CD4-positive, alpha-beta T cell treated with Interleukin-17A for 4 hours (primary cell): ENCODE data around the gene TYK2.
"Not testable (repeated sequence)": the region's sequence is repeated elsewhere in the genome, so short reads cannot be mapped to it uniquely, and the experiment has no call there.

ENCODE experiments used
- DNase-seq: peaks from one replicate; pipeline ENCODE4 v3.0.0-alpha.2; 2020; ENCODE audit warnings: mixed read lengths

The TYK2 gene

GRCh38 chr19:10368101-10368803, 12.1 kb downstream of the TYK2 start:
- no peak for DNase-seq

DNA sequence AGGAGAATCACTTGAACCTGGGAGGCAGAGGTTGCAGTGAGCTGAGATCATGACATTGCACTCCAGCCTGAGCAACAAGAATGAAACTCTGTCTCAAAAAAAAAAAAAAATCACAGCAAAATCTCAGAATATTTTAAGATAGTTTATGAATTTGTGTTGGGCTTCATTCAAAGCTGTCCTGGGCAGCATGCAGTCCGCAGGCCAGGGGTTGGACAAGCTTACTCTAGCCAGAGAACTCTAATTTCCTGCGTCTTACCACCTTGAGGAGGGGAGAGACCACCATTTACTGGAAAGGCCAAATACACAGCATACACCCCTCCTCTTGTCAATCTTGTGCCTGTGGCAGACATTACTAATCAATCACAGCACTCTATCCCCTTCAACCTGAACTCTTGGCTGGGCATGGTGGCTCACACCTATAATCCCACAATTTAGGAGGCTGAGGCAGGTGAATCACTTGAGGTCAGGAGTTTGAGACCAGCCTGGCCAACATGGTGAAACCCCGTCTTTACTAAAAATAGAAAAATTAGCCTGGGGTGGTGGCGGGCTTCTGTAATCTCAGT, 13.3 kb downstream of the TYK2 start:
- not testable (repeated sequence) for DNase-seq

GRCh38 chr19:10365518-10365917, 14.9 kb downstream of the TYK2 start:
- DNase-seq = no peak

GRCh38 chr19:10364644-10365043, 15.7 kb downstream of the TYK2 start:
- no peak for DNase-seq

- no peak for DNase-seq
Observed at GRCh38 chr19:10363789-10364281, 16.5 kb downstream of the TYK2 start.

GRCh38 chr19:10362259-10362658, 18.1 kb downstream of the TYK2 start:
- no peak for DNase-seq

DNA sequence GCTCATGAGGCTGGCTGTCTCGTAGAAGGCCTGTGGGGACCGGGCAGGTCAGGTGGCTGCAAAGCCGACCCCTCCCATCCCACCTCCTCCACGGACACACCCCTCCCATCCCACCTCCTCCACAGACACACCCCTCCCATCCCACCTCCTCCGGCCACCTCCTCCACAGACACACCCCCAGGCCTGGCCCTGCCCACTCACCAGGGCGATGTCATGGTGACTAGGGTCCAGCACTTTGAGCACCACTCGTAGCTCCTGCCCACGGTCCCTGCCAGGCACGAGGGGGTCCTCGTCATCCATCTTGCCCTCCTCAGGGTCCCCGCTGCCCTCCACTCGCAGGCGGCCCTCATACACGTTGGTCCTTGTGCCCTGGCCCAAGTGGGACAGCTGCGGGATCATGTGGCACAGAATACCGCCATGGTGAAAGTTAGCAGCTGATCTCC, 18.8 kb downstream of the TYK2 start:
- no peak for DNase-seq

DNA sequence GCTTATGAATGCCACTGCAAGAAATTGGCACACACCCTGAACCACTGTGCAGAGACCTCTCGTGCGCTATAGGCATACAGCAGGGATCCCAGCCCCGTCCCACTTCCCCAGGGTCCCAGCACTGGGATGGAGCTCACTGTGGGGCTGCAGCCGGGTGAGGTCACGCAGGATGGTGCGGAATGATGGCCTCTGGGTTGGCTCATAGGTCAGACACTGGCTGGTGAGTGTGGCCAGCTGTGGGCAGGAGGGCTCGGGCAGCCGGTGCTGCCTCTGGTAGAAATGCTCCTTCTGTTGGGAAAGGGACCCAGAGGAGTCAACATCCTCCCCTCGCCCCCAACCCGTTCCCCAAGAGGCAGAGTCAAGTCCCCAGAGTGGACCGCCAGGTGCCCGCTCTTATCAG, 23.9 kb downstream of the TYK2 start:
- DNase-seq = no peak

- peak; percentile 19 for DNase-seq
Observed at GRCh38 chr19:10353793-10354391, 26.5 kb downstream of the TYK2 start.

GRCh38 chr19:10352764-10353671, 27.4 kb downstream of the TYK2 start:
- no peak for DNase-seq

DNA sequence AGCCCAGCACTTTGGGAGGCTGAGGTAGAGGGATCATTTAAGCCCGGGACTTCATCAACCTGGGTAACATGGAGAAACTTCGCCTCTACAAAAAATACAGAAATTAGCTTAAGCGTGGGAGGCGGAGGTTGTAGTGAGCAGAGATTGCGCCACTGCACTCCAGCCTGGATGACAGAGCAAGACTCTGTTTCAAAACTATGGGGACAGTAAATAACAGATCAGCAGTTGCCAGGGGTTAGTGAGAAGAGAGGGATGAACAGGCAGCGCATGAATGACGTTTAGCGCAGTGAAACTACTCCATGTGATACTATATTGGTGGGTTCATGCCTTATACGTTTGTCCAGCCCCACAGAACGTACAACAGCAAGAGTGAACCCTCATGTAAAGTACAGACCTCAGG, 33.9 kb downstream of the TYK2 start:
- DNase-seq = no peak

DNA sequence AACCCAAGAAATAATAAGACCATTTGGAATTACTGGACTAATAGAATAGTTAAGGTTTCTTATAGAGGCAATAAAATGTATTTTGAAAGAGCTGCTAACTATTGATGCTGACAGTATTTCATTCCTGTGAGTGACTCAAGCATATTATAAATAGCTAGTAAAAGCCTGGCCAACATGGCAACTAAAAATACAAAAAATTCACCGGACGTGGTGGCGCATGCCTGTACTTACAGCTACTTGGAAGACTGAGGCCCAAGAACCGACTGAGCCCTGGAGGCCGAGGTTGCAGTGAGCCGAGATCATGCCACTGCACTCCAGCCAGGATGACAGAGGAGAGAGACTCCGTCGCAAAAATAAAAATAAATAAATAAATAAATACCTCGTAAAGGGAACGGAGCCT, 35.6 kb downstream of the TYK2 start:
- DNase-seq = no peak

GRCh38 chr19:10343495-10343894, 36.9 kb downstream of the TYK2 start:
- DNase-seq = no peak

DNA sequence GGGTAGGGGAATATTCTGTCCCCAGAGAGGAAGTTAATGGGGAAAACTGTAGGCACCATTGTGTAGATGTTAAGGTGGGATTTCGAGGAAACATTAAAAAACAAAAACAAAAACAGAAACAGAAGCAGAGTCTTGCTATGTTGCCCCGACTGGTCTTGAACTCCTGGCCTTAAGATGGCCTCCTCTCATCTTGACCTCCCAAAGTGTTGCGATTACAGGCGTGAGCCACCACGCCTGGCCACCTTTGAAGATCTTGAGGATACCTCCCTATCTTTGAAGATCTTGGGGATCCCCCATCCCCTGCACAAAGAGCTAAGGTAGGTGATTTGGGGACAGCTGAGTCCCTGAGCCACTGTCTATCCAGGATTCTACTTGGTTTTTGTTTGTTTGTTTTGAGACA, 40.4 kb downstream of the TYK2 start:
- DNase-seq = no peak

DNA sequence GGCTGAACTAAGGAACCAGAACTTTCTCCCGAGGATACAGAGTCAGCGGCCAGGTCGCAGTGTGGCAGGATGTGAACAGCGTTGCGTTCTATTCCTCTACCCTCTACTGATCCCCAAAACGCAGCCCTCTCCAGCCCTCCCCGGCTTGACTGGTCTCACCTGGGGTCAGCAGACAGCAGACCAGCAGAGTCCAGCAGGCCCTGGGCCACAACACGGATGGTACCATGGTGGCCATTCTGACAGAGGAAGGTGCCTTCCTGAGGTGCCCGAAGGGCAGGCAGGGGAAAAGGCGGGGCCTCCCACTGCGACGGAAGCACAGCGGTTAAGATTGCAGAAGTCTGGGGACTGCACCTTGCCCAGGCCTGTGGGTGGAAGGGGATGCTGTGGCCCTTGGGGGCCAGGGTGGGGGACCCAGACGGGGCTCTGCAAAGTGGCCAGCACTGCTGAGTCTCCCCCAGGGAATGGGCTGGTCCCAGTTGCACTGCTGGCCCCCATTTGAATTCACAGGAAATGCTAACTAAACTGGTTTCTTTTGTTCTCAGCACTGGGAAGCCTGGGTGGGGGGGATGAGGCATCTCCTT, 40.9 kb downstream of the TYK2 start, which contains the start of gene ICAM3:
Gene ICAM3 (minus strand): TSS at position 245 of the 581 bp plus-strand sequence. CDS start 10 bp downstream, at position 235.
- DNase-seq = peak; percentile 76

DNA sequence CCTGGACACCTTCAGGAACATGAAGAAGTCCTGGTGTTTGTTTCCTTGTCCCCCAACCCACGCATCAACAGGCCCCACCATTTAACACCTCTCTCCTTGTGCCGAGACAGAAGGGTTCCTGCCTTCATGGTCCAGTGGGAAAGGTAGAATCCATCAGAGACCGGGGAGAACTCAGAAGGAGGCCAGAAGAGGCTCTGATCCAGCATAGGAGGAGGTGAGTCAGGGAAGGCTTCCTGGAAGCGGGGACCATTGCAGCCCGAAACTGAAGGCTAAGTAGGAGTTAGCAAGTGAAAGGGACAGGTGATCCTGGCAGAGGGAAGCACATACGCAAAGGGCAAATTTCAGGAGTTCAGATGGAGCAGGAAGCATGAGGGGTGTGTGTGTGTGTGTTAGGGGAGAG, 41.4 kb downstream of the TYK2 start:
- DNase-seq = no peak

- not testable (repeated sequence) for DNase-seq
Observed at GRCh38 chr19:10336725-10337124, 43.6 kb downstream of the TYK2 start.

GRCh38 chr19:10335352-10335985, 44.9 kb downstream of the TYK2 start:
- no peak for DNase-seq

GRCh38 chr19:10334588-10335351, 45.6 kb downstream of the TYK2 start:
- DNase-seq = no peak

- no peak for DNase-seq
Observed at GRCh38 chr19:10333758-10334587, 46.4 kb downstream of the TYK2 start.
